ENCODE measurements around the gene PRDM11. TPM values are rescaled to one million over a fixed set of nuclear protein-coding genes. Genes with fewer than 3 reads are reported as not detected.

Gene PRDM11
- total RNA-seq = 22.5 TPM
- 2.9 TPM for polyA plus RNA-seq (ENCODE audit: insufficient read depth, low read depth, low replicate concordance)
- long read RNA-seq, donor 1 = 0 reads
- long read RNA-seq, donor 2, partial matches to known transcripts = 0 of 1 reads
- long read RNA-seq, donor 2, other reads (novel, unspliced or antisense) = 0 of 1 reads
- long read RNA-seq, donor 3 = 0 reads
- long read RNA-seq, donor 4, full-length matches to known transcripts = 1 of 1 reads
- long read RNA-seq, donor 4, partial matches to known transcripts = 0 of 1 reads
- long read RNA-seq, donor 4, other reads (novel, unspliced or antisense) = 0 of 1 reads
- long read RNA-seq, donor 5 = 0 reads
- long read RNA-seq, donor 6 = 0 reads
- long read RNA-seq, donor 7, partial matches to known transcripts = 0 of 6 reads
- long read RNA-seq, donor 7, other reads (novel, unspliced or antisense) = 6 of 6 reads
- long read RNA-seq, donor 8 = 0 reads
- long read RNA-seq, donor 9 = 0 reads
- long read RNA-seq, donor 10 = 0 reads

GRCh38 chr11:45146072-45147016, at the start of gene PRDM11:
Gene PRDM11, plus strand, starts transcription at chr11:45146639. Its CDS starts 35,128 bp downstream, at chr11:45181767.
- FAIRE-seq (no peak), DNase-seq (peak; percentile 67 to 91 (median 78))
- H3K9ac ChIP-seq (ENCODE audit: low read length in 3 of 3) = peak within 1 kb of the TSS; percentile 56 to 91 (median 56)
- H3K9me3 ChIP-seq (ENCODE audit: control insufficient read depth in 2 of 3, insufficient read depth in 1 of 3, low read length in 3 of 3) = no peaks in the 10 kb centered on the region
- intact Hi-C loops (cut with DNase I) = no loop called here
- H3K36me3 ChIP-seq (ENCODE audit: control insufficient read depth in 2 of 3, insufficient read depth in 3 of 3, low read length in 3 of 3) = no peaks in the 10 kb centered on the region
- H3K27ac ChIP-seq (ENCODE audit: low read depth in 2 of 2, low read length in 2 of 2) = peak within 1 kb of the TSS; percentile 92 to 93
- no peak for TF ChIP-seq CTCF (IDR thresholded peaks at IDR 0.05; ENCODE audit: borderline replicate concordance, extremely low read depth, insufficient read depth)
- H3K4me3 ChIP-seq (ENCODE audit: low read length in 3 of 3) = peak within 1 kb of the TSS; percentile 67 to 91 (median 70)
- no peaks in the 10 kb centered on the region for H3K27me3 ChIP-seq (ENCODE audit: control insufficient read depth, insufficient read depth, low read length)
- H3K4me1 ChIP-seq (ENCODE audit: control insufficient read depth in 2 of 3, insufficient read depth in 2 of 3, low read depth in 1 of 3, low read length in 3 of 3) = peaks cover 0 to 15% (median 13%) of the 10 kb centered on the region in 3 donors

GRCh38 chr11:45097721-45098493, 48.5 kb upstream of the PRDM11 start:
- no peak overlapping the region for H3K27ac ChIP-seq (ENCODE audit: low read depth in 2 of 2, low read length in 2 of 2)
- peak; percentile 56 to 94 (median 90) for DNase-seq
- no peaks in the 10 kb centered on the region for H3K9me3 ChIP-seq (ENCODE audit: control insufficient read depth in 2 of 3, insufficient read depth in 1 of 3, low read length in 3 of 3)
- peaks cover 0 to 2% (median 0%) of the 10 kb centered on the region in 3 donors for H3K4me1 ChIP-seq (ENCODE audit: control insufficient read depth in 2 of 3, insufficient read depth in 2 of 3, low read depth in 1 of 3, low read length in 3 of 3)
- no peak overlapping the region for H3K9ac ChIP-seq (ENCODE audit: low read length in 3 of 3)
- intact Hi-C loops (cut with DNase I) = loop anchor here (5.0 kb wide), 1 partner anchor 161 kb away; no protein-coding TSS in a partner anchor
- no peak for FAIRE-seq
- no peaks in the 10 kb centered on the region for H3K27me3 ChIP-seq (ENCODE audit: control insufficient read depth, insufficient read depth, low read length)
- no peaks in the 10 kb centered on the region for H3K36me3 ChIP-seq (ENCODE audit: control insufficient read depth in 2 of 3, insufficient read depth in 3 of 3, low read length in 3 of 3)
- TF ChIP-seq CTCF (IDR thresholded peaks at IDR 0.05; ENCODE audit: borderline replicate concordance, extremely low read depth, insufficient read depth) = no peak
- no peak overlapping the region for H3K4me3 ChIP-seq (ENCODE audit: low read length in 3 of 3)

- Histone ChIP-seq H3K4me3 (ENCODE audit: low read length in 3 of 3) (no peak overlapping the region), H3K36me3 (ENCODE audit: control insufficient read depth in 2 of 3, insufficient read depth in 3 of 3, low read length in 3 of 3) (no peaks in the 10 kb centered on the region), H3K9ac (ENCODE audit: low read length in 3 of 3) (no peak overlapping the region), H3K27me3 (ENCODE audit: control insufficient read depth, insufficient read depth, low read length) (no peaks in the 10 kb centered on the region), H3K27ac (ENCODE audit: low read depth in 2 of 2, low read length in 2 of 2) (no peak overlapping the region), H3K4me1 (ENCODE audit: control insufficient read depth in 2 of 3, insufficient read depth in 2 of 3, low read depth in 1 of 3, low read length in 3 of 3) (peaks cover 0 to 3% (median 0%) of the 10 kb centered on the region in 3 donors), H3K9me3 (ENCODE audit: control insufficient read depth in 2 of 3, insufficient read depth in 1 of 3, low read length in 3 of 3) (no peaks in the 10 kb centered on the region)
- intact Hi-C loops (cut with DNase I) = loop anchor here (5.0 kb wide), 1 partner anchor 162 kb away; no protein-coding TSS in a partner anchor
- FAIRE-seq (no peak), DNase-seq (peak in 2 of 5 donors; percentile 1 to 34)
- no peak for TF ChIP-seq CTCF (IDR thresholded peaks at IDR 0.05; ENCODE audit: borderline replicate concordance, extremely low read depth, insufficient read depth)
These were observed 47.5 kb upstream of the PRDM11 start for GRCh38 chr11:45098929-45099328.
